GM12878 (cell line): ENCODE data around the gene RAB36. TPM values are rescaled to one million over a fixed set of nuclear protein-coding genes. Genes with fewer than 3 reads are reported as not detected.

Experiments used
- BACH1 ChIP-seq: fragments of 450-650 bp; IDR thresholded peaks from 2 replicates; pipeline ENCODE4 v1.6.1; 2017; ENCODE audit warnings: mild to moderate bottlenecking, borderline replicate concordance
- BCL11A ChIP-seq: IDR thresholded peaks from 2 replicates; pipeline ENCODE4 v1.6.1; 2011; ENCODE audit warnings: low read depth, low read length
- BHLHE40 ChIP-seq, 2 experiments: fragments of 450-650 bp in 1 of 2; IDR thresholded peaks; 2 replicates each; pipeline ENCODE4 v1.6.1; 2011 to 2017; ENCODE audit warnings: low read depth in 2 of 2, borderline replicate concordance in 1 of 2, improper control_type of control experiment in 1 of 2, low read length in 1 of 2, mild to moderate bottlenecking in 1 of 2
- CBX3 ChIP-seq: fragments of 200-600 bp; sonication (generic); IDR thresholded peaks from 2 replicates; pipeline ENCODE4 v1.6.1; 2016; ENCODE audit warnings: low read depth, borderline replicate concordance
- CHD1 ChIP-seq: IDR thresholded peaks from 2 replicates; pipeline ENCODE4 v1.6.1; 2012; ENCODE audit warnings: low read depth, low read length, improper control_type of control experiment
- CUX1 ChIP-seq: IDR thresholded peaks from 2 replicates; pipeline ENCODE4 v1.6.1; 2012; ENCODE audit warnings: improper control_type of control experiment, low read depth, low read length; ENCODE audit not compliant: insufficient replicate concordance
- EED ChIP-seq: sonication (generic); IDR thresholded peaks from 2 replicates; pipeline ENCODE4 v1.6.1; 2016; ENCODE audit warnings: antibody characterized with exemption, low read depth
- ESRRA ChIP-seq: IDR thresholded peaks from 2 replicates; pipeline ENCODE4 v1.6.1; 2012; ENCODE audit warnings: mild to moderate bottlenecking, low read length, improper control_type of control experiment
- ETV6 ChIP-seq, 2 experiments: fragments of 450-650 bp in 1 of 2; IDR thresholded peaks in 1 of 2; conservative IDR thresholded peaks in 1 of 2; 2 replicates each; pipeline ENCODE4 v1.6.1; 2014; ENCODE audit warnings: antibody characterized with exemption in 1 of 2, borderline replicate concordance in 1 of 2, low read depth in 1 of 2, mild to moderate bottlenecking in 1 of 2, moderate library complexity in 1 of 2
- EZH2 ChIP-seq: IDR thresholded peaks from 2 replicates; pipeline ENCODE4 v1.6.1; 2012; ENCODE audit warnings: low read depth, mild to moderate bottlenecking, control low read depth, inconsistent platforms, low read length, borderline replicate concordance; ENCODE audit not compliant: control insufficient read depth
- HDGF ChIP-seq: fragments of 450-650 bp; IDR thresholded peaks from 2 replicates; pipeline ENCODE4 v1.6.1; 2016; ENCODE audit warnings: antibody characterized with exemption
- HSF1 ChIP-seq: fragments of 150-350 bp; IDR thresholded peaks from 2 replicates; pipeline ENCODE4 v1.6.1; 2014; ENCODE audit warnings: mild to moderate bottlenecking, low read depth, low read length
- LARP7 ChIP-seq: fragments of 450-650 bp; IDR thresholded peaks from 2 replicates; pipeline ENCODE4 v1.6.1; 2017; ENCODE audit warnings: mild to moderate bottlenecking
- MEF2B ChIP-seq: fragments of 450-650 bp; IDR thresholded peaks from 2 replicates; pipeline ENCODE4 v1.6.1; 2018; ENCODE audit warnings: mild to moderate bottlenecking, moderate library complexity; ENCODE audit not compliant: partially characterized antibody, poor library complexity, severe bottlenecking
- MXI1 ChIP-seq: fragments of 150-350 bp; IDR thresholded peaks from 2 replicates; pipeline ENCODE4 v1.6.1; 2011; ENCODE audit warnings: low read depth, mild to moderate bottlenecking, inconsistent platforms, low read length, improper control_type of control experiment
- MYC ChIP-seq: IDR thresholded peaks from 2 replicates; pipeline ENCODE4 v1.6.1; 2011; ENCODE audit warnings: mild to moderate bottlenecking, low read length, moderate library complexity, inconsistent platforms; ENCODE audit not compliant: insufficient read depth, insufficient replicate concordance, insufficient read length, severe bottlenecking
- NBN ChIP-seq: fragments of 450-650 bp; IDR thresholded peaks from 2 replicates; pipeline ENCODE4 v1.6.1; 2016
- NFYA ChIP-seq: IDR thresholded peaks from 2 replicates; pipeline ENCODE4 v1.6.1; 2011; ENCODE audit warnings: low read depth, mild to moderate bottlenecking, low read length, improper control_type of control experiment, borderline replicate concordance
- RELA ChIP-seq: fragments of 450-650 bp; IDR thresholded peaks from 2 replicates; pipeline ENCODE4 v1.8.0; 2014; ENCODE audit warnings: borderline replicate concordance; ENCODE audit not compliant: partially characterized antibody
- SMARCA5 ChIP-seq: fragments of 450-650 bp; IDR thresholded peaks from 2 replicates; pipeline ENCODE4 v1.6.1; 2017; ENCODE audit warnings: mild to moderate bottlenecking
- TCF7 ChIP-seq: IDR thresholded peaks from 2 replicates; pipeline ENCODE4 v1.6.1; 2014; ENCODE audit warnings: antibody characterized with exemption, borderline replicate concordance
- polyA plus RNA-seq, 11 experiments: library from polyadenylated mRNA; depleted of rRNA in 4 of 11; unstranded in 6 of 11; stranded (reverse) in 5 of 11; fragments of >200 nt; fragmentation: Nextera tagmentation in 4 of 11; fragmentation: Illumina TruSeq in 1 of 11; extraction: Ambion mirVana in 4 of 11; extraction: Trizol in 1 of 11; gene quantifications; 1 replicate in 1 of 11; 2 replicates in 10 of 11; pipeline versions ENCODE4 v1.2.1 to v1.2.3, GENCODE V29; 2011 to 2016; ENCODE audit warnings: inconsistent platforms in 2 of 11, missing spikeins in 2 of 11, low read depth in 1 of 11
- total RNA-seq, 4 experiments: library from RNA; depleted of rRNA in 3 of 4; stranded (reverse); fragments of >200 nt in 3 of 4; fragmentation: Illumina TruSeq in 1 of 4; extraction: Trizol in 1 of 4; gene quantifications; 2 replicates each; pipeline versions ENCODE4 v1.2.1 to v1.2.3, GENCODE V29; 2013 to 2021
- TF ChIP-seq, protein P1 (sequence below): fragments of 450-650 bp; IDR thresholded peaks from 2 replicates; pipeline ENCODE4 v1.6.1; 2018; ENCODE audit warnings: mild to moderate bottlenecking, low read depth, moderate library complexity; ENCODE audit not compliant: partially characterized antibody

RAB36 gene
- total and polyA plus RNA-seq, 10 of the 15 experiments (the other 5 are each of a cell fraction or from before 2014, with no cell fraction given) = 0.31 to 2.7 (median 1.1) TPM

- no peak for TF ChIP-seq CUX1
- no peak for TF ChIP-seq BCL11A
- TF ChIP-seq BHLHE40 (IDR thresholded peaks at IDR 0.05; ENCODE audit: borderline replicate concordance in 1 of 2, low read depth in 2 of 2, low read length in 1 of 2) = no peak
- no peak for TF ChIP-seq CBX3
- no peak for TF ChIP-seq EED
- TF ChIP-seq EZH2 = no peak
- no peak for TF ChIP-seq MYC
- TF ChIP-seq BACH1 = no peak
- TF ChIP-seq, protein P1, sequence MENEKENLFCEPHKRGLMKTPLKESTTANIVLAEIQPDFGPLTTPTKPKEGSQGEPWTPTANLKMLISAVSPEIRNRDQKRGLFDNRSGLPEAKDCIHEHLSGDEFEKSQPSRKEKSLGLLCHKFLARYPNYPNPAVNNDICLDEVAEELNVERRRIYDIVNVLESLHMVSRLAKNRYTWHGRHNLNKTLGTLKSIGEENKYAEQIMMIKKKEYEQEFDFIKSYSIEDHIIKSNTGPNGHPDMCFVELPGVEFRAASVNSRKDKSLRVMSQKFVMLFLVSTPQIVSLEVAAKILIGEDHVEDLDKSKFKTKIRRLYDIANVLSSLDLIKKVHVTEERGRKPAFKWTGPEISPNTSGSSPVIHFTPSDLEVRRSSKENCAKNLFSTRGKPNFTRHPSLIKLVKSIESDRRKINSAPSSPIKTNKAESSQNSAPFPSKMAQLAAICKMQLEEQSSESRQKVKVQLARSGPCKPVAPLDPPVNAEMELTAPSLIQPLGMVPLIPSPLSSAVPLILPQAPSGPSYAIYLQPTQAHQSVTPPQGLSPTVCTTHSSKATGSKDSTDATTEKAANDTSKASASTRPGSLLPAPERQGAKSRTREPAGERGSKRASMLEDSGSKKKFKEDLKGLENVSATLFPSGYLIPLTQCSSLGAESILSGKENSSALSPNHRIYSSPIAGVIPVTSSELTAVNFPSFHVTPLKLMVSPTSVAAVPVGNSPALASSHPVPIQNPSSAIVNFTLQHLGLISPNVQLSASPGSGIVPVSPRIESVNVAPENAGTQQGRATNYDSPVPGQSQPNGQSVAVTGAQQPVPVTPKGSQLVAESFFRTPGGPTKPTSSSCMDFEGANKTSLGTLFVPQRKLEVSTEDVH = no peak
- 0 out of 2 replicates have a peak, but pooled peaks have one; percentile 46 for TF ChIP-seq LARP7
- TF ChIP-seq ETV6 (conservative IDR thresholded peaks at IDR 0.05 in 1 of 2, IDR thresholded peaks at IDR 0.05 in 1 of 2; ENCODE audit: borderline replicate concordance in 1 of 2, low read depth in 1 of 2) = no peak
- no peak for TF ChIP-seq TCF7
- TF ChIP-seq HSF1 = no peak
- no peak for TF ChIP-seq NFYA
- TF ChIP-seq ESRRA = no peak
- TF ChIP-seq RELA = no peak
- TF ChIP-seq NBN = 0 out of 2 replicates have a peak, but pooled peaks have one; percentile 6
- no peak; the same call in 1 of the 2 replicates for TF ChIP-seq HDGF
- TF ChIP-seq CHD1 = no peak
- no peak for TF ChIP-seq MXI1
- no peak for TF ChIP-seq MEF2B
- 0 out of 2 replicates have a peak, but pooled peaks have one; percentile 16 for TF ChIP-seq SMARCA5
These were observed 2.7 kb upstream of the RAB36 start (continued) for GRCh38 chr22:23142546-23143105.
